Nephron (organoid): ENCODE measurements around the gene GRK3.
A peak's percentile ranks its signal among the peaks of the same experiment; 100 is the strongest.
"Not testable (repeated sequence)": the region's sequence is repeated elsewhere in the genome, so short reads cannot be mapped to it uniquely, and the experiment has no call there.

Experiments used
- H3K27ac Mint-ChIP-seq, 3 experiments: 2 replicates each; pipeline ENCODE4 v1.8.0; 2020; ENCODE audit warnings: mixed read lengths in 3 of 3, mild to moderate bottlenecking in 2 of 3, moderate library complexity in 1 of 3
- H3K27me3 Mint-ChIP-seq: 2 replicates; pipeline ENCODE4 v1.8.0; 2021; ENCODE audit warnings: low read depth, mild to moderate bottlenecking, moderate library complexity, mixed read lengths
- H3K36me3 Mint-ChIP-seq: 2 replicates; pipeline ENCODE4 v1.8.0; 2020; ENCODE audit warnings: low read depth, mixed read lengths
- H3K4me1 Mint-ChIP-seq: 2 replicates; pipeline ENCODE4 v1.8.0; 2020; ENCODE audit warnings: mixed read lengths
- H3K4me3 Mint-ChIP-seq, 3 experiments: 2 replicates each; pipeline ENCODE4 v1.8.0; 2020; ENCODE audit warnings: mild to moderate bottlenecking in 3 of 3, mixed read lengths in 3 of 3, moderate library complexity in 2 of 3
- H3K9me3 Mint-ChIP-seq: 2 replicates; pipeline ENCODE4 v1.8.0; 2020; ENCODE audit warnings: mixed read lengths
- TF ChIP-seq, protein P1 (sequence below), 3 experiments: fragments of 200-600 bp; sonication (generic); IDR thresholded peaks; one replicate each; pipeline ENCODE4 v1.5.0; 2021; ENCODE audit warnings: antibody characterized with exemption in 3 of 3; ENCODE audit not compliant: unreplicated experiment in 3 of 3

The GRK3 gene

DNA sequence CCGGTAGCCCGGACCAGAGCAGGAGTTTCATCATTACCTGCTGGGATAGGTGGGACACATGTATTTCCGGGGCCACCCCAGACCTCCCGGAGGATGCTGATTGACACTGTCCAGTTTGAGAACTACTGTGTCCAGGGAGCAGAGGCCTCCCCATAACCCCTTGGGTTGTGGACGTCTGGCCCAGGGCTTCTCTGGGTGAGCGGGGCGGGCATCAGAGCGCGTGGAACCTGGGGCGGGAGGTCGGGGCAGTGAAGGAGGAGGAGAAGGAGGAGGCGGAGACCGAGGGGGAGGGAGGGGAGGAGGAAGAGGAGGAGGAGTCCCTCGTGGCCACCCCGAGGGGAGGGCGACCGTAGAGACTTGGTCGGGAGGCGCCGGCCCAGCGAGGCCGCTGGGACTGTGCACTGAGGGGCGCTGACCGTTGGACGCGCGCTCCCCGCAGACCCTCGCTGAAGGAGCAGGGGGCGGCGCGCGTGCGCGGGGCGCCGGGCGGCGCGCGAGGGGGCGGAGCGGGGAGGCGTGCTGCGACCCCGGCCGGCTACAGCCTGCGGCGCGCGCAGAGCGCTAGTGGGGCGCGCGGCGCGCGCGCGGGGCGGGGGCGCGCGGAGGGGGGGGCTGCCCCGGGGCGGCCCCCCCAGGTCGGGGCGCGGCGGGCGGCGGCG lies at the start of gene GRK3:
Gene GRK3, plus strand, starts transcription at position 356 of the 659 bp plus-strand sequence. CDS start 366 bp downstream, outside the sequence.
- H3K27ac Mint-ChIP-seq, result peak within 1 kb of the TSS; percentile 7 to 61 (median 7)
- peaks cover 12% of the 10 kb centered on the region for H3K27me3 Mint-ChIP-seq
- TF ChIP-seq, protein P1, sequence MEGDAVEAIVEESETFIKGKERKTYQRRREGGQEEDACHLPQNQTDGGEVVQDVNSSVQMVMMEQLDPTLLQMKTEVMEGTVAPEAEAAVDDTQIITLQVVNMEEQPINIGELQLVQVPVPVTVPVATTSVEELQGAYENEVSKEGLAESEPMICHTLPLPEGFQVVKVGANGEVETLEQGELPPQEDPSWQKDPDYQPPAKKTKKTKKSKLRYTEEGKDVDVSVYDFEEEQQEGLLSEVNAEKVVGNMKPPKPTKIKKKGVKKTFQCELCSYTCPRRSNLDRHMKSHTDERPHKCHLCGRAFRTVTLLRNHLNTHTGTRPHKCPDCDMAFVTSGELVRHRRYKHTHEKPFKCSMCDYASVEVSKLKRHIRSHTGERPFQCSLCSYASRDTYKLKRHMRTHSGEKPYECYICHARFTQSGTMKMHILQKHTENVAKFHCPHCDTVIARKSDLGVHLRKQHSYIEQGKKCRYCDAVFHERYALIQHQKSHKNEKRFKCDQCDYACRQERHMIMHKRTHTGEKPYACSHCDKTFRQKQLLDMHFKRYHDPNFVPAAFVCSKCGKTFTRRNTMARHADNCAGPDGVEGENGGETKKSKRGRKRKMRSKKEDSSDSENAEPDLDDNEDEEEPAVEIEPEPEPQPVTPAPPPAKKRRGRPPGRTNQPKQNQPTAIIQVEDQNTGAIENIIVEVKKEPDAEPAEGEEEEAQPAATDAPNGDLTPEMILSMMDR (IDR thresholded peaks at IDR 0.05; ENCODE audit: unreplicated experiment in 3 of 3), result no peak
- H3K4me3 Mint-ChIP-seq, result peak within 1 kb of the TSS; percentile 95 to 97 (median 97)
- H3K9me3 Mint-ChIP-seq, result no peaks in the 10 kb centered on the region
- peaks cover 39% of the 10 kb centered on the region for H3K4me1 Mint-ChIP-seq
- H3K36me3 Mint-ChIP-seq, result no peaks in the 10 kb centered on the region

DNA sequence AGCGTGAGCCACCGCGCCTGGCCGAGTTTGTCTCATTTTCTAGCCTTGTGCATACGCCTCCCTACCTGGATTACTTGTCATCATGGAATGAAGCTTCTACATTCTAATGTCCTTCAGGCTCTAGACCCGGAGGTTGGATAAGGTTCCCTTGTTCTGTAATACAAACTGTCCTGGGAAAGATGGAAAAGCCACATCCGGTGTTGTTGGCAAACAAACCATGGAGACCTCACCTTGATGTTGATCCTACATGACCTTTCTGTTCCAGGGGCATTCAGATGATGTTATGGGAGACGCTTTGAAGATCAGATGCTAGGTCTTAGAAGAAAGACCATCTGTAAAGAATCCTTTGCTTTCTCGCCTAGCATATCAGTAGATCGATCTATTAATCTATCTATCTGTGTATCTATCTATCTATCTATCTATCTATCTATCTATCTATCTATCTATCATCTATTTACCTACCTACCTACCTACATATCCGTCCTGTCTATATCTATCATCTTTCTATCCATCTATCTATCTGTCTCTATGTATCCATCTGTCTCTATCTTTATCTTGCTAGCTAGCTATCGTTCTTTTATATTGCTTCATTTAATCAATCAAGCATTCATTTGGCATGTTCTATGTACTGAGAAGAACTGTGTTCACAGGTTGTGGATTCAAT lies 46.3 kb upstream of the GRK3 start:
- Mint-ChIP-seq H3K4me1 (no peaks in the 10 kb centered on the region), H3K27ac (no peak overlapping the region), H3K9me3 (peaks cover 4% of the 10 kb centered on the region), H3K27me3 (peaks cover 2% of the 10 kb centered on the region), H3K4me3 (no peak overlapping the region), H3K36me3 (peaks cover 36% of the 10 kb centered on the region)
- TF ChIP-seq, protein P1 (IDR thresholded peaks at IDR 0.05; ENCODE audit: unreplicated experiment in 3 of 3), result no peak

DNA sequence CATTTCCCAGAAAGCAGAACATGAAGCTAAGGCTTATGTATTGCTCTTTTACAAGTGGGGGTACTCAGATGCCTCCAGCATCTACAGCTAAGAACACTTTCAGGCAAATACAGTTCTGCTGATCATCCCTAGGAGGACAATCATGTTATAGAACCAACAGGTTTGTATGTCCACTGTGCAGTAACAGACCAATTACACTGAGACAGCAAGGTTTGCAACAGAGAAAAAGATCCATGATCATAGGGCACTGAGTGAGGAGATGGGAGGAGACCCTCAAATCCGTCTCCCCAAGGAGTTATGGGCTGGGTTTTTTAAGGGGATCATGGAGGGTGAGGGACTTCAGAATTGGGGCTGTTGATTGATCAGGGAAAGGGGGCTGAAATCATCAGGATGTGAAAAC lies 39.1 kb upstream of the GRK3 start:
- Mint-ChIP-seq H3K36me3 (peaks cover 44% of the 10 kb centered on the region), H3K4me3 (no peak overlapping the region), H3K27me3 (peaks cover 4% of the 10 kb centered on the region), H3K27ac (peak overlapping the region in 1 of 3 experiments; percentile 7), H3K9me3 (peaks cover 26% of the 10 kb centered on the region), H3K4me1 (peaks cover 11% of the 10 kb centered on the region)
- TF ChIP-seq, protein P1 (IDR thresholded peaks at IDR 0.05; ENCODE audit: unreplicated experiment in 3 of 3), result no peak

DNA sequence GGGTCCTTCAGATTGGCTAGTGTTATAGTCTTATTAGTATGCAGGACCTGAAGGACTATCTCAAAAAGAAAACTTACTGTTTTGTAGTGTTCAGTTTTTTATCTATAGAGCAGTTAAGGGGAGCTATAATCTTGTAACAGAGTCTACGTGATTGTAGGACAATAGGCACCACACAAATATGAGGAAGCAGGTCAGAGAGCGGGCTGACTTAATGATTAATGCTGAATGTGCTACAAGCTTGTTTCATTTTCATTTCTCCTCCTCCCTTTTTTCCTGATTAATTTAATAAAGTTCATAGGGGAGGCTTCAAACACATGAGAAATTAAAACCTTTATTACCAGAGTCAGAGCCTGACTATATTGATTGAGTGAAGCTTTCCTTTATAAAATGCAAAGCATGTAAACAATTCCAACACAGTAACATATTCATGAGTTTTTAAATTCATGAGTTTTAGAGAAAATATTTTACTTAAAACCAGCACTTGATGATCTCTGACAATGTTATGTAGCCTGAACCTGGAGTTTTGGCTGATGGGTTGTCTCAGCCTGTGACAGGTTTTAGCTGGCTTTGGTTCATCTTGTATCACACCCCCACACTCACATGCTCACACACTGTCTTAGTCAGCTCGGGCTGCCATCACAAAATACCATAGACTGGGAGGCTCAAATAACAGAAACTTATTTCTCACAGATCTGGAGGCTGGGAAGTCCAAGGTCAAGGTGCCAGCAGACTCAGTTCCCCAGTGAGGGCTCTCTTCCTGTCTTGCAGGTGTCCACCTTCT lies 38.5 kb upstream of the GRK3 start:
- Mint-ChIP-seq H3K9me3 (peaks cover 26% of the 10 kb centered on the region), H3K36me3 (peaks cover 38% of the 10 kb centered on the region), H3K27ac (peak overlapping the region in 2 of 3 experiments; percentile 77 to 82), H3K4me1 (peaks cover 11% of the 10 kb centered on the region)
- H3K27me3 Mint-ChIP-seq, H3K4me3 Mint-ChIP-seq: not testable (repeated sequence)

DNA sequence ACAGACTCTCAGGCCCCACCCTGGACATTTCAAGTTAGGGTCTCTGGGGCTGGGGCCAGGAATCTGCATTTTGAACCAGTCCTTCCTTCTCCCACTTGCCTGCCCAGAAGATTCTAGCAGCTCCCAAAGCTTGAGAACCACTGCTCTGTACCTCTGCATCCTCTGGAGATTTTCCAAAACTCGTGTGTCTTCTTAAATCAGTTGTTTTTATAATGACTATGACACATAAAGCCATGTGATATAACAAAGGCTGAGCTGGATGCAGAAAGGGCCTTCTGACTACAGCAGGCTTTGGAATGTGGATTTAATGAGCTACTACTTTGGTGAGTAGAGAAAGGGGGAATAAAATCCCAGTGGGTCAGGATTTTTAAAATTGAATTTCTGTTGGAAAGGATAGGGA lies 37.5 kb upstream of the GRK3 start:
- Mint-ChIP-seq H3K9me3 (peaks cover 22% of the 10 kb centered on the region), H3K4me1 (peaks cover 11% of the 10 kb centered on the region), H3K36me3 (peaks cover 30% of the 10 kb centered on the region)
- H3K27ac Mint-ChIP-seq, H3K27me3 Mint-ChIP-seq, H3K4me3 Mint-ChIP-seq: not testable (repeated sequence)

DNA sequence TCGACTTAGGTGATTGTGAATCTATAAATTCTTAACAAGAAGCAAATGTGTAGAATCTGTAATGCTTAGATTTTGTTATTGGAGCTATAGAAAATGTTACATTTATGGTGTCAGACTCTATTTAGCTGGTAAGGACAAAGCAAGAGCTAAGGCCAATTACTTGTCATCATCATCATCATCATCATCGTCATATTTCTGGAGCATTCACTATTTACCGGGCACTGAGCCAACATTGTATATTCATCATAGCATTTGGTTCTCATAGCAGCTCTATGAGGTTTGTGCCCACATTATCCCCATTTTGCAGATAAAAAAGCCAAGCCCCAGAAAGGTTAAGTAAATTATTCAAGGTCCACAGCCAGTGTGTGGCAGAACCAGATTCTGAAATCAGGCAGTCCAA lies 36.4 kb upstream of the GRK3 start:
- H3K4me3 Mint-ChIP-seq, H3K27me3 Mint-ChIP-seq, H3K27ac Mint-ChIP-seq: not testable (repeated sequence)
- Mint-ChIP-seq H3K4me1 (peaks cover 11% of the 10 kb centered on the region), H3K36me3 (peaks cover 22% of the 10 kb centered on the region), H3K9me3 (peaks cover 21% of the 10 kb centered on the region)

DNA sequence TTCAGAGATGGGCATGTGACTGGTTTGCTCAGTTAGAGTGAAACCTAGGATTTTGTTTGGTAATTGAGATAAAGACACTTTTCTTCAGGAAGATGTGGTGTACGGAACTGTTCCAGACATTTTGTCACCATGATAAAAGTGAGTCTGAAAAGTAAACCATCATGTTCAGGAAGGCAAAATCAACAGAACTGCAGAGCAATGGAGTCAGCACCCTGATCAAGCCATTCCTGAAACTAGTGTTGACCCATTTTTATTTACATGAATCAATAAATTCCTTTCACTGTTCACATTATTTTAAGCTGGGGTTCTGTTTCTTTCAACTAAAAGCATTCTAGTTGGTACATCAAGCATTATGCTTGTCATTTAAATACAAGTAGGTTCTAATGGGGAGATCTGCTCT lies 35.4 kb upstream of the GRK3 start:
- Mint-ChIP-seq H3K4me1 (peaks cover 11% of the 10 kb centered on the region), H3K36me3 (peaks cover 22% of the 10 kb centered on the region), H3K9me3 (peaks cover 21% of the 10 kb centered on the region)
- not testable (repeated sequence) for H3K27ac Mint-ChIP-seq, H3K27me3 Mint-ChIP-seq, H3K4me3 Mint-ChIP-seq

DNA sequence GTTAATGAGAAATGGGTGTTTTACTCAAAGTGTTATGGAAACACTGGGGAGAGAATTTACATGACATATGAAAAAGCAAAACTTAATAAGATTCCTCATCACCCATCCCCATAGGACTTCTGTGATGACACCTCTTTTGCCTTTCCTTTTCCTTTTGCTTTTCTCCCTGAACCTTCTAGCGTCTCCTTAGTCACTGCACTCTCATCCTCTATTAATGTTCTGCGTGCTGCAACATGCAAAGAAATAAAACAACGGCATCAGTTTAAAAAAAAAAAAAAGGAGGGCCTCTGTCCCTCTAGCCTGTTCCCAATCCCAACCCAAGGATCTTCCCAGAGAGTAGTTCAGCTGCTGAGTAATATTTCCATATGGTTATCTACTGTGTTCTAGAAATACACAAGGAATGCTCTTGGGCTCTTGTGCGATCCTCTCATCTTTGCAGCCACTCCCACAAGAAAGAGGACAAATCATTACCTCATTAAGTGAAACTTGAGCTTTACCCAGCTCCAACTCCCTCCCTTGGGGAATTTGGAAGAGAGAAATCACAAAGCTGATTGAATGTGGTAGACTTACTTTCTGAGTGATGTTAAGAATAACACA lies 34.8 kb upstream of the GRK3 start:
- Mint-ChIP-seq H3K36me3 (peaks cover 18% of the 10 kb centered on the region), H3K9me3 (peaks cover 16% of the 10 kb centered on the region), H3K4me1 (peaks cover 11% of the 10 kb centered on the region)
- H3K4me3 Mint-ChIP-seq, H3K27ac Mint-ChIP-seq, H3K27me3 Mint-ChIP-seq: not testable (repeated sequence)

DNA sequence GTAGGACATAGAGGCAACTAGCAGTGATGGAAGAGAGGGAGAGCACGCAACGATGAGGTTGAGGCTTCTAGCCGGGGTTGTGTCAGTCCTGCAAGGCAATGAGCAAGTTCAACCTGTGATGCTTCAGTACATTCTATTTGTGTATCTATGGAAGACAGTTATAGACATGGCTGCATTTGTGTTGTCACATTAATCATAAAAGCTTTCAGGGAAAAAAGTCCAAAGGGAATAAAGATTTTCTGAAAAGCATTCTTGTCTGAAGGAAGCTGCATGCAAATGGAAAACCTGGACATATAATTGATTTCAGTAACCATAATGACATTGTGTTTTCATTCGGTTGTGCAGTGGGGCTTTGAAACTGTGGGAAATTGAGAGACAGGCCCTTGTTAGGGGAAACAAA lies 32.8 kb upstream of the GRK3 start:
- peaks cover 13% of the 10 kb centered on the region for H3K36me3 Mint-ChIP-seq
- not testable (repeated sequence) for H3K27ac Mint-ChIP-seq, H3K9me3 Mint-ChIP-seq, H3K4me3 Mint-ChIP-seq, H3K27me3 Mint-ChIP-seq, H3K4me1 Mint-ChIP-seq
